ENCODE data around the gene DYRK2.
"Not testable (repeated sequence)": the region's sequence is repeated elsewhere in the genome, so short reads cannot be mapped to it uniquely, and the experiment has no call there.

DNA sequence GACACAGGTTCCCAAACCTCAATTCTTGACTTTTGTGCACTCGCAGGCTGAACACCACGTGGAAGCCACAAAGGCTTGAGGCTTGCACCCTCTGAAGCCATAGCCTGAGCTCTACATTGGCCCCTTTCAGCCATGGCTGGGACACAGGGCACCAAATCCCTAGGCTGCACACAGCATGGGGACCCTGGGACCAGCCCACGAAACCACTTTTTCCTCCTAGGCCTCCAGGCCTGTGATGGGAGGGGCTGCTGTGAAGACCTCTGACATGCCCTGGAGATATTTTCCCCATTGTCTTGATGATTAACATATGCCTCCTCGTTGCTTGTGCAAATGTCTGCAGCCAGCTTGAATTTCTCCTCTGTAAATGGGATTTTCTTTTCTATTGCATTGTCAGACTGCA lies 25.0 kb downstream of the DYRK2 start:
- TF ChIP-seq, protein P1, sequence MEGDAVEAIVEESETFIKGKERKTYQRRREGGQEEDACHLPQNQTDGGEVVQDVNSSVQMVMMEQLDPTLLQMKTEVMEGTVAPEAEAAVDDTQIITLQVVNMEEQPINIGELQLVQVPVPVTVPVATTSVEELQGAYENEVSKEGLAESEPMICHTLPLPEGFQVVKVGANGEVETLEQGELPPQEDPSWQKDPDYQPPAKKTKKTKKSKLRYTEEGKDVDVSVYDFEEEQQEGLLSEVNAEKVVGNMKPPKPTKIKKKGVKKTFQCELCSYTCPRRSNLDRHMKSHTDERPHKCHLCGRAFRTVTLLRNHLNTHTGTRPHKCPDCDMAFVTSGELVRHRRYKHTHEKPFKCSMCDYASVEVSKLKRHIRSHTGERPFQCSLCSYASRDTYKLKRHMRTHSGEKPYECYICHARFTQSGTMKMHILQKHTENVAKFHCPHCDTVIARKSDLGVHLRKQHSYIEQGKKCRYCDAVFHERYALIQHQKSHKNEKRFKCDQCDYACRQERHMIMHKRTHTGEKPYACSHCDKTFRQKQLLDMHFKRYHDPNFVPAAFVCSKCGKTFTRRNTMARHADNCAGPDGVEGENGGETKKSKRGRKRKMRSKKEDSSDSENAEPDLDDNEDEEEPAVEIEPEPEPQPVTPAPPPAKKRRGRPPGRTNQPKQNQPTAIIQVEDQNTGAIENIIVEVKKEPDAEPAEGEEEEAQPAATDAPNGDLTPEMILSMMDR (IDR thresholded peaks at IDR 0.05; ENCODE audit: insufficient read depth, low read length, poor library complexity, severe bottlenecking), result not testable (repeated sequence)
- TF ChIP-seq EZH2phosphoT487 (conservative IDR thresholded peaks at IDR 0.05; ENCODE audit: low read length), result not testable (repeated sequence)

Data from SU-DHL-6 (cell line).